ENCODE measurements around the gene JAZF1.
A peak's percentile ranks its signal among the peaks of the same experiment; 100 is the strongest.

JAZF1 gene

GRCh38 chr7:28013441-28013840 is 167.2 kb downstream of the JAZF1 start:
- H3K27me3 ChIP-seq (ENCODE audit: control insufficient read depth in 5 of 5, insufficient read depth in 4 of 5, low read length in 5 of 5) = no peaks in the 10 kb centered on the region
- no peaks in the 10 kb centered on the region for H3K36me3 ChIP-seq (ENCODE audit: control insufficient read depth in 5 of 5, insufficient read depth in 5 of 5, low read length in 5 of 5)
- H3K4me3 ChIP-seq (ENCODE audit: low read depth in 1 of 5, low read length in 5 of 5) = no peak overlapping the region
- H3K27ac ChIP-seq (ENCODE audit: low read depth, low read length) = no peak overlapping the region
- peaks cover 0 to 7% (median 0%) of the 10 kb centered on the region in 5 donors for H3K4me1 ChIP-seq (ENCODE audit: control insufficient read depth in 5 of 5, insufficient read depth in 5 of 5, low read length in 5 of 5)
- H3K9me3 ChIP-seq (ENCODE audit: control insufficient read depth in 5 of 5, low read length in 5 of 5) = no peaks in the 10 kb centered on the region
- no peak overlapping the region for H3K9ac ChIP-seq (ENCODE audit: low read length in 5 of 5)

- no peak overlapping the region for H3K9ac ChIP-seq (ENCODE audit: low read length in 5 of 5)
- H3K27ac ChIP-seq (ENCODE audit: low read depth, low read length) = no peak overlapping the region
- no peaks in the 10 kb centered on the region for H3K36me3 ChIP-seq (ENCODE audit: control insufficient read depth in 5 of 5, insufficient read depth in 5 of 5, low read length in 5 of 5)
- no peak overlapping the region for H3K4me3 ChIP-seq (ENCODE audit: low read depth in 1 of 5, low read length in 5 of 5)
- no peaks in the 10 kb centered on the region for H3K27me3 ChIP-seq (ENCODE audit: control insufficient read depth in 5 of 5, insufficient read depth in 4 of 5, low read length in 5 of 5)
- peaks cover 0 to 7% (median 0%) of the 10 kb centered on the region in 5 donors for H3K4me1 ChIP-seq (ENCODE audit: control insufficient read depth in 5 of 5, insufficient read depth in 5 of 5, low read length in 5 of 5)
- no peaks in the 10 kb centered on the region for H3K9me3 ChIP-seq (ENCODE audit: control insufficient read depth in 5 of 5, low read length in 5 of 5)
Observed at GRCh38 chr7:28013019-28013418, 167.6 kb downstream of the JAZF1 start.

GRCh38 chr7:28008911-28009310 is 171.7 kb downstream of the JAZF1 start:
- Histone ChIP-seq H3K4me1 (ENCODE audit: control insufficient read depth in 5 of 5, insufficient read depth in 5 of 5, low read length in 5 of 5) (peaks cover 0 to 15% (median 11%) of the 10 kb centered on the region in 5 donors), H3K36me3 (ENCODE audit: control insufficient read depth in 5 of 5, insufficient read depth in 5 of 5, low read length in 5 of 5) (no peaks in the 10 kb centered on the region), H3K4me3 (ENCODE audit: low read depth in 1 of 5, low read length in 5 of 5) (no peak overlapping the region), H3K9ac (ENCODE audit: low read length in 5 of 5) (no peak overlapping the region), H3K27ac (ENCODE audit: low read depth, low read length) (no peak overlapping the region), H3K27me3 (ENCODE audit: control insufficient read depth in 5 of 5, insufficient read depth in 4 of 5, low read length in 5 of 5) (no peaks in the 10 kb centered on the region), H3K9me3 (ENCODE audit: control insufficient read depth in 5 of 5, low read length in 5 of 5) (no peaks in the 10 kb centered on the region)

GRCh38 chr7:28008171-28008570 is 172.4 kb downstream of the JAZF1 start:
- Histone ChIP-seq H3K4me1 (ENCODE audit: control insufficient read depth in 5 of 5, insufficient read depth in 5 of 5, low read length in 5 of 5) (peaks cover 0 to 13% (median 11%) of the 10 kb centered on the region in 5 donors), H3K27ac (ENCODE audit: low read depth, low read length) (no peak overlapping the region)

GRCh38 chr7:28006491-28006890 is 174.1 kb downstream of the JAZF1 start:
- H3K36me3 ChIP-seq (ENCODE audit: control insufficient read depth in 5 of 5, insufficient read depth in 5 of 5, low read length in 5 of 5) = no peaks in the 10 kb centered on the region
- H3K4me3 ChIP-seq (ENCODE audit: low read depth in 1 of 5, low read length in 5 of 5) = no peak overlapping the region
- no peaks in the 10 kb centered on the region for H3K27me3 ChIP-seq (ENCODE audit: control insufficient read depth in 5 of 5, insufficient read depth in 4 of 5, low read length in 5 of 5)

More at GRCh38 chr7:28008171-28008570, 172.4 kb downstream of the JAZF1 start:
- Histone ChIP-seq H3K27me3 (ENCODE audit: control insufficient read depth in 5 of 5, insufficient read depth in 4 of 5, low read length in 5 of 5) (no peaks in the 10 kb centered on the region), H3K9me3 (ENCODE audit: control insufficient read depth in 5 of 5, low read length in 5 of 5) (no peaks in the 10 kb centered on the region), H3K36me3 (ENCODE audit: control insufficient read depth in 5 of 5, insufficient read depth in 5 of 5, low read length in 5 of 5) (no peaks in the 10 kb centered on the region), H3K4me3 (ENCODE audit: low read depth in 1 of 5, low read length in 5 of 5) (no peak overlapping the region), H3K9ac (ENCODE audit: low read length in 5 of 5) (no peak overlapping the region)

GRCh38 chr7:28005847-28006231 is 174.8 kb downstream of the JAZF1 start:
- Histone ChIP-seq H3K9me3 (ENCODE audit: control insufficient read depth in 5 of 5, low read length in 5 of 5) (no peaks in the 10 kb centered on the region), H3K36me3 (ENCODE audit: control insufficient read depth in 5 of 5, insufficient read depth in 5 of 5, low read length in 5 of 5) (no peaks in the 10 kb centered on the region), H3K4me1 (ENCODE audit: control insufficient read depth in 5 of 5, insufficient read depth in 5 of 5, low read length in 5 of 5) (peaks cover 0 to 15% (median 11%) of the 10 kb centered on the region in 5 donors), H3K9ac (ENCODE audit: low read length in 5 of 5) (peak overlapping the region in 1 of 5 donors; percentile 5), H3K4me3 (ENCODE audit: low read depth in 1 of 5, low read length in 5 of 5) (no peak overlapping the region), H3K27me3 (ENCODE audit: control insufficient read depth in 5 of 5, insufficient read depth in 4 of 5, low read length in 5 of 5) (no peaks in the 10 kb centered on the region), H3K27ac (ENCODE audit: low read depth, low read length) (peak overlapping the region; percentile 70)

More at GRCh38 chr7:28006491-28006890, 174.1 kb downstream of the JAZF1 start:
- Histone ChIP-seq H3K9me3 (ENCODE audit: control insufficient read depth in 5 of 5, low read length in 5 of 5) (no peaks in the 10 kb centered on the region), H3K4me1 (ENCODE audit: control insufficient read depth in 5 of 5, insufficient read depth in 5 of 5, low read length in 5 of 5) (peaks cover 0 to 12% (median 11%) of the 10 kb centered on the region in 5 donors), H3K9ac (ENCODE audit: low read length in 5 of 5) (no peak overlapping the region), H3K27ac (ENCODE audit: low read depth, low read length) (no peak overlapping the region)

GRCh38 chr7:28005075-28005846 is 175.3 kb downstream of the JAZF1 start:
- peak overlapping the region; percentile 70 for H3K27ac ChIP-seq (ENCODE audit: low read depth, low read length)
- no peaks in the 10 kb centered on the region for H3K9me3 ChIP-seq (ENCODE audit: control insufficient read depth in 5 of 5, low read length in 5 of 5)
- H3K9ac ChIP-seq (ENCODE audit: low read length in 5 of 5) = peak overlapping the region in 2 of 5 donors; percentile 10 to 33
- H3K4me3 ChIP-seq (ENCODE audit: low read depth in 1 of 5, low read length in 5 of 5) = no peak overlapping the region
- H3K4me1 ChIP-seq (ENCODE audit: control insufficient read depth in 5 of 5, insufficient read depth in 5 of 5, low read length in 5 of 5) = peaks cover 0 to 15% (median 11%) of the 10 kb centered on the region in 5 donors
- H3K36me3 ChIP-seq (ENCODE audit: control insufficient read depth in 5 of 5, insufficient read depth in 5 of 5, low read length in 5 of 5) = no peaks in the 10 kb centered on the region
- H3K27me3 ChIP-seq (ENCODE audit: control insufficient read depth in 5 of 5, insufficient read depth in 4 of 5, low read length in 5 of 5) = no peaks in the 10 kb centered on the region

GRCh38 chr7:28003408-28003807 is 177.2 kb downstream of the JAZF1 start:
- H3K27me3 ChIP-seq (ENCODE audit: control insufficient read depth in 5 of 5, insufficient read depth in 4 of 5, low read length in 5 of 5) = no peaks in the 10 kb centered on the region
- peaks cover 0 to 20% (median 11%) of the 10 kb centered on the region in 5 donors for H3K4me1 ChIP-seq (ENCODE audit: control insufficient read depth in 5 of 5, insufficient read depth in 5 of 5, low read length in 5 of 5)
- H3K27ac ChIP-seq (ENCODE audit: low read depth, low read length) = no peak overlapping the region
- H3K36me3 ChIP-seq (ENCODE audit: control insufficient read depth in 5 of 5, insufficient read depth in 5 of 5, low read length in 5 of 5) = no peaks in the 10 kb centered on the region
- no peaks in the 10 kb centered on the region for H3K9me3 ChIP-seq (ENCODE audit: control insufficient read depth in 5 of 5, low read length in 5 of 5)
- H3K4me3 ChIP-seq (ENCODE audit: low read depth in 1 of 5, low read length in 5 of 5) = no peak overlapping the region
- H3K9ac ChIP-seq (ENCODE audit: low read length in 5 of 5) = no peak overlapping the region

GRCh38 chr7:28002638-28003037 is 178.0 kb downstream of the JAZF1 start:
- Histone ChIP-seq H3K27ac (ENCODE audit: low read depth, low read length) (no peak overlapping the region), H3K9ac (ENCODE audit: low read length in 5 of 5) (no peak overlapping the region), H3K4me3 (ENCODE audit: low read depth in 1 of 5, low read length in 5 of 5) (no peak overlapping the region), H3K4me1 (ENCODE audit: control insufficient read depth in 5 of 5, insufficient read depth in 5 of 5, low read length in 5 of 5) (peaks cover 0 to 21% (median 11%) of the 10 kb centered on the region in 5 donors), H3K36me3 (ENCODE audit: control insufficient read depth in 5 of 5, insufficient read depth in 5 of 5, low read length in 5 of 5) (no peaks in the 10 kb centered on the region), H3K27me3 (ENCODE audit: control insufficient read depth in 5 of 5, insufficient read depth in 4 of 5, low read length in 5 of 5) (no peaks in the 10 kb centered on the region), H3K9me3 (ENCODE audit: control insufficient read depth in 5 of 5, low read length in 5 of 5) (no peaks in the 10 kb centered on the region)

- Histone ChIP-seq H3K4me3 (ENCODE audit: low read depth in 1 of 5, low read length in 5 of 5) (no peak overlapping the region), H3K27ac (ENCODE audit: low read depth, low read length) (no peak overlapping the region), H3K36me3 (ENCODE audit: control insufficient read depth in 5 of 5, insufficient read depth in 5 of 5, low read length in 5 of 5) (no peaks in the 10 kb centered on the region), H3K9me3 (ENCODE audit: control insufficient read depth in 5 of 5, low read length in 5 of 5) (no peaks in the 10 kb centered on the region), H3K9ac (ENCODE audit: low read length in 5 of 5) (no peak overlapping the region), H3K4me1 (ENCODE audit: control insufficient read depth in 5 of 5, insufficient read depth in 5 of 5, low read length in 5 of 5) (peaks cover 0 to 21% (median 11%) of the 10 kb centered on the region in 5 donors), H3K27me3 (ENCODE audit: control insufficient read depth in 5 of 5, insufficient read depth in 4 of 5, low read length in 5 of 5) (no peaks in the 10 kb centered on the region)
Observed at GRCh38 chr7:28001896-28002295, 178.7 kb downstream of the JAZF1 start.
